ENCODE data around the gene MSH5. TPM values are rescaled to one million over a fixed set of nuclear protein-coding genes. Genes with fewer than 3 reads are reported as not detected.

MSH5 gene
- total and polyA plus RNA-seq, 2 of the 13 experiments (the other 11 are each of a cell fraction or from before 2014, with no cell fraction given): 10.2 to 38.7 TPM

DNA sequence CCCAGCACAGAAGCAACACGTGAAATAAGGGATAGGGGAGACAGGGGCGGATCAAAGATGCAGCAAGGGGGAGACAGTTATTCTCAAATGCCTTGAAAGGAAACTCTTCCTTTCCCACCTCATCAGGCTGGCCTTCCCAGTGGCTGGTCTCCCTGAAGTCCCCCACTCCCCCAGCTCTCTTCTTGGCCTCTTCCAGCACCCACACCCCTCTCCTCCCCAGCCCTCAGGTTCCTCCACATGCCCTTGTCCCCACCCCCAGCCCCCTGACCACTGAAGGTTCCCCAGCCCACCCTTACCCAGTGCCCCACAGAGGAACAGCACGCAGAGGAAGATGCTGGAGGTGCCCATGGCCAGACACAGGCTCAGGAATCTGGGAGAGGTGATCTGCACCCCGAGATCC lies 26.3 kb upstream of the MSH5 start (continued):
- TF ChIP-seq ZNF558 (CRISPR knock-in tag; IDR thresholded peaks at IDR 0.05; ENCODE audit: borderline replicate concordance) (no peak), FOXK1 (CRISPR knock-in tag; IDR thresholded peaks at IDR 0.05; ENCODE audit: borderline replicate concordance, low read depth) (no peak), ZNF512B (CRISPR knock-in tag; IDR thresholded peaks at IDR 0.05; ENCODE audit: borderline replicate concordance) (no peak), MAX (IDR thresholded peaks at IDR 0.05) (no peak), ZNF598 (CRISPR knock-in tag; IDR thresholded peaks at IDR 0.05; ENCODE audit: borderline replicate concordance) (no peak), MAFK (conservative IDR thresholded peaks at IDR 0.05 in 1 of 2, IDR thresholded peaks at IDR 0.05 in 1 of 2; ENCODE audit: low read length in 2 of 2) (no peak), ZNF460 (CRISPR knock-in tag; IDR thresholded peaks at IDR 0.05; ENCODE audit: borderline replicate concordance) (no peak), ZNF891 (CRISPR knock-in tag; IDR thresholded peaks at IDR 0.05) (no peak), PHB2 (IDR thresholded peaks at IDR 0.05; ENCODE audit: partially characterized antibody) (no peak)
- TF ChIP-seq, protein P1, sequence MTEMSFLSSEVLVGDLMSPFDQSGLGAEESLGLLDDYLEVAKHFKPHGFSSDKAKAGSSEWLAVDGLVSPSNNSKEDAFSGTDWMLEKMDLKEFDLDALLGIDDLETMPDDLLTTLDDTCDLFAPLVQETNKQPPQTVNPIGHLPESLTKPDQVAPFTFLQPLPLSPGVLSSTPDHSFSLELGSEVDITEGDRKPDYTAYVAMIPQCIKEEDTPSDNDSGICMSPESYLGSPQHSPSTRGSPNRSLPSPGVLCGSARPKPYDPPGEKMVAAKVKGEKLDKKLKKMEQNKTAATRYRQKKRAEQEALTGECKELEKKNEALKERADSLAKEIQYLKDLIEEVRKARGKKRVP (CRISPR knock-in tag; IDR thresholded peaks at IDR 0.05): no peak
- TF ChIP-seq, protein P2, sequence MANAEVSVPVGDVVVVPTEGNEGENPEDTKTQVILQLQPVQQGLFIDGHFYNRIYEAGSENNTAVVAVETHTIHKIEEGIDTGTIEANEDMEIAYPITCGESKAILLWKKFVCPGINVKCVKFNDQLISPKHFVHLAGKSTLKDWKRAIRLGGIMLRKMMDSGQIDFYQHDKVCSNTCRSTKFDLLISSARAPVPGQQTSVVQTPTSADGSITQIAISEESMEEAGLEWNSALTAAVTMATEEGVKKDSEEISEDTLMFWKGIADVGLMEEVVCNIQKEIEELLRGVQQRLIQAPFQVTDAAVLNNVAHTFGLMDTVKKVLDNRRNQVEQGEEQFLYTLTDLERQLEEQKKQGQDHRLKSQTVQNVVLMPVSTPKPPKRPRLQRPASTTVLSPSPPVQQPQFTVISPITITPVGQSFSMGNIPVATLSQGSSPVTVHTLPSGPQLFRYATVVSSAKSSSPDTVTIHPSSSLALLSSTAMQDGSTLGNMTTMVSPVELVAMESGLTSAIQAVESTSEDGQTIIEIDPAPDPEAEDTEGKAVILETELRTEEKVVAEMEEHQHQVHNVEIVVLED (CRISPR knock-in tag; IDR thresholded peaks at IDR 0.05; ENCODE audit: borderline replicate concordance): no peak

Measured in HepG2 (cell line).